Upper lobe of left lung (tissue), 4 donors: ENCODE results near the gene GYPE.
"Not testable (repeated sequence)": the region's sequence is repeated elsewhere in the genome, so short reads cannot be mapped to it uniquely, and the experiment has no call there.

Experiments used
- CTCF ChIP-seq, 6 experiments: fragments of 450-650 bp in 4 of 6; fragments of 200-600 bp in 2 of 6; sonication (generic) in 2 of 6; IDR thresholded peaks; one replicate each; pipeline ENCODE4 v1.5.1; 2016 to 2019; ENCODE audit warnings: antibody characterized with exemption in 6 of 6
- POLR2A ChIP-seq, 4 donors: fragments of 450-650 bp; IDR thresholded peaks; one replicate each; pipeline ENCODE4 v1.5.1; 2016 to 2017; ENCODE audit warnings: antibody characterized with exemption in 4 of 4, mild to moderate bottlenecking in 2 of 4

GRCh38 chr4:143938890-143939289 is 33.5 kb upstream of the GYPE start:
- not testable (repeated sequence) for TF ChIP-seq CTCF, POLR2A (IDR thresholded peaks at IDR 0.05)
